ENCODE measurements around the gene BICDL1. TPM values are rescaled to one million over a fixed set of nuclear protein-coding genes. Genes with fewer than 3 reads are reported as not detected.

Gene BICDL1
- total RNA-seq, 4 donors from 2014 or later, result 0.66 to 2.4 (median 2.2) TPM; not detected in 1

- TF ChIP-seq CTCF (IDR thresholded peaks at IDR 0.05; ENCODE audit: low read depth), result no peak
Measured at GRCh38 chr12:120086801-120087621, 98.0 kb downstream of the BICDL1 start.

- no peak for TF ChIP-seq CTCF (IDR thresholded peaks at IDR 0.05; ENCODE audit: low read depth)
Measured at GRCh38 chr12:120089105-120089504, 100.1 kb downstream of the BICDL1 start.

- TF ChIP-seq CTCF (IDR thresholded peaks at IDR 0.05; ENCODE audit: low read depth), result no peak
Measured at GRCh38 chr12:120089796-120090195, 100.8 kb downstream of the BICDL1 start.

- TF ChIP-seq CTCF (IDR thresholded peaks at IDR 0.05; ENCODE audit: low read depth), result no peak
Measured at GRCh38 chr12:120090206-120090605, 101.2 kb downstream of the BICDL1 start.

GRCh38 chr12:120090626-120091295, 101.7 kb downstream of the BICDL1 start:
- TF ChIP-seq CTCF (IDR thresholded peaks at IDR 0.05; ENCODE audit: low read depth), result no peak

- TF ChIP-seq CTCF (IDR thresholded peaks at IDR 0.05; ENCODE audit: low read depth), result no peak
Measured at GRCh38 chr12:120091371-120092090, 102.5 kb downstream of the BICDL1 start.

Measured in subcutaneous adipose tissue (tissue), 4 donors.